AG10803 (cell line): Measurements from ENCODE around the gene METTL1.

Experiments
- DNase-seq: peaks from one replicate; pipeline ENCODE4 v3.0.0; 2010; ENCODE audit warnings: low read depth
- H3K4me3 ChIP-seq: 2 replicates; pipeline ENCODE4 v1.5.1; 2011; ENCODE audit warnings: mild to moderate bottlenecking, low read length, control low read depth
- CTCF ChIP-seq: conservative IDR thresholded peaks from 2 replicates; pipeline ENCODE4 v1.5.1; 2011; ENCODE audit warnings: mild to moderate bottlenecking, low read length, control low read depth, inconsistent platforms

The METTL1 gene

GRCh38 chr12:57756406-57757341 is 15.2 kb downstream of the METTL1 start:
- DNase-seq = no peak
- no peak overlapping the region for H3K4me3 ChIP-seq
- peak; percentile 52 for TF ChIP-seq CTCF

GRCh38 chr12:57755454-57756372 is 16.2 kb downstream of the METTL1 start:
- H3K4me3 ChIP-seq = peak overlapping the region; percentile 45
- TF ChIP-seq CTCF = no peak
- DNase-seq = no peak

GRCh38 chr12:57755194-57755453 is 16.8 kb downstream of the METTL1 start:
- no peak for DNase-seq
- H3K4me3 ChIP-seq = peak overlapping the region; percentile 45
- TF ChIP-seq CTCF = no peak

- no peak; the same call in 1 of the 2 replicates for TF ChIP-seq CTCF
- no peak for DNase-seq
Measured at GRCh38 chr12:57754411-57755193, 17.3 kb downstream of the METTL1 start, which contains the start of gene MARCHF9. TSS of gene MARCHF9 (plus strand) at chr12:57755103. CDS start at chr12:57755529, 426 bp downstream.

GRCh38 chr12:57753756-57754337 is 18.1 kb downstream of the METTL1 start:
- no peak overlapping the region for H3K4me3 ChIP-seq
- no peak for DNase-seq

More at GRCh38 chr12:57754411-57755193, 17.3 kb downstream of the METTL1 start, which contains the start of gene MARCHF9:
- H3K4me3 ChIP-seq = peak within 1 kb of the TSS; percentile 54

More at GRCh38 chr12:57753756-57754337, 18.1 kb downstream of the METTL1 start:
- TF ChIP-seq CTCF = no peak
